Measurements from ENCODE around the gene AP4B1. TPM values are rescaled to one million over a fixed set of nuclear protein-coding genes. Genes with fewer than 3 reads are reported as not detected.

AP4B1 gene
- total and polyA plus RNA-seq, 2 of the 13 experiments (the other 11 are each of a cell fraction or from before 2014, with no cell fraction given), result 8.5 to 12.0 TPM

- TF ChIP-seq ZBTB25 (CRISPR knock-in tag; IDR thresholded peaks at IDR 0.05) (peak; percentile 97), TFE3 (CRISPR knock-in tag; IDR thresholded peaks at IDR 0.05) (peak; percentile 54; the same call in 1 of the 2 replicates), FOXC1 (CRISPR knock-in tag; IDR thresholded peaks at IDR 0.05; ENCODE audit: borderline replicate concordance) (peak; percentile 90; the same call in 1 of the 2 replicates), PPARG (CRISPR knock-in tag; conservative IDR thresholded peaks at IDR 0.05) (peak; percentile 34; the same call in 1 of the 2 replicates), ZNF547 (CRISPR knock-in tag; IDR thresholded peaks at IDR 0.05) (no peak), E2F1 (CRISPR knock-in tag; IDR thresholded peaks at IDR 0.05) (peak; percentile 98), PAXIP1 (CRISPR knock-in tag; conservative IDR thresholded peaks at IDR 0.05) (peak; percentile 80), ZGPAT (CRISPR knock-in tag; IDR thresholded peaks at IDR 0.05) (peak; percentile 97), ZNF138 (CRISPR knock-in tag; IDR thresholded peaks at IDR 0.05; ENCODE audit: low read depth) (0 out of 2 replicates have a peak, but pooled peaks have one; percentile 47), CEBPZ (IDR thresholded peaks at IDR 0.05; ENCODE audit: low read length) (no peak), ONECUT2 (CRISPR knock-in tag; IDR thresholded peaks at IDR 0.05) (peak; percentile 47; the same call in 1 of the 2 replicates)
These were observed at the start of gene AP4B1, which contains the start of gene DCLRE1B (continued) for GRCh38 chr1:113904674-113905434.

All from HepG2 (cell line).